Kidney epithelial cell (primary cell): ENCODE measurements around the gene SLC16A3. TPM values are rescaled to one million over a fixed set of nuclear protein-coding genes. Genes with fewer than 3 reads are reported as not detected.

Source experiments
- DNase-seq: peaks from one replicate; pipeline ENCODE4 v3.0.0-alpha.2; 2010; ENCODE audit warnings: low read depth
- H3K27me3 ChIP-seq: 2 replicates; pipeline ENCODE4 v1.6.0; 2011; ENCODE audit warnings: low read length; ENCODE audit not compliant: control insufficient read depth, insufficient read depth
- H3K36me3 ChIP-seq: 2 replicates; pipeline ENCODE4 v1.5.1; 2011; ENCODE audit warnings: low read length; ENCODE audit not compliant: control insufficient read depth, insufficient read depth
- H3K4me3 ChIP-seq: 2 replicates; pipeline ENCODE4 v1.5.1; 2011; ENCODE audit warnings: low read depth, mild to moderate bottlenecking, control low read depth, low read length
- CTCF ChIP-seq: IDR thresholded peaks from 2 replicates; pipeline ENCODE4 v1.5.1; 2011; ENCODE audit warnings: mild to moderate bottlenecking, moderate library complexity, low read length, control low read depth, inconsistent platforms; ENCODE audit not compliant: insufficient read depth, poor library complexity, severe bottlenecking
- total RNA-seq: library from RNA; depleted of rRNA; stranded (reverse); fragments of >200 nt; gene quantifications from 2 replicates; pipeline ENCODE4 v1.2.3, GENCODE V29; 2015

The SLC16A3 gene
- total RNA-seq, 1 donor from 2014 or later, result 83.4 TPM

DNA sequence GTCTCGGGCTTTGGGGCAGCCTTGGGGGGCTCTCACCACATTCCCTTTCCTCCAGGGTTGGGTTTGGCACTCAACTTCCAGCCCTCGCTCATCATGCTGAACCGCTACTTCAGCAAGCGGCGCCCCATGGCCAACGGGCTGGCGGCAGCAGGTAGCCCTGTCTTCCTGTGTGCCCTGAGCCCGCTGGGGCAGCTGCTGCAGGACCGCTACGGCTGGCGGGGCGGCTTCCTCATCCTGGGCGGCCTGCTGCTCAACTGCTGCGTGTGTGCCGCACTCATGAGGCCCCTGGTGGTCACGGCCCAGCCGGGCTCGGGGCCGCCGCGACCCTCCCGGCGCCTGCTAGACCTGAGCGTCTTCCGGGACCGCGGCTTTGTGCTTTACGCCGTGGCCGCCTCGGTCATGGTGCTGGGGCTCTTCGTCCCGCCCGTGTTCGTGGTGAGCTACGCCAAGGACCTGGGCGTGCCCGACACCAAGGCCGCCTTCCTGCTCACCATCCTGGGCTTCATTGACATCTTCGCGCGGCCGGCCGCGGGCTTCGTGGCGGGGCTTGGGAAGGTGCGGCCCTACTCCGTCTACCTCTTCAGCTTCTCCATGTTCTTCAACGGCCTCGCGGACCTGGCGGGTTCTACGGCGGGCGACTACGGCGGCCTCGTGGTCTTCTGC lies 8.4 kb downstream of the SLC16A3 start:
- Histone ChIP-seq H3K27me3 (no peaks in the 10 kb centered on the region), H3K4me3 (no peak overlapping the region), H3K36me3 (peaks cover 3% of the 10 kb centered on the region)
- DNase-seq, result no peak
- no peak for TF ChIP-seq CTCF

GRCh38 chr17:82237746-82238471 lies 9.1 kb downstream of the SLC16A3 start:
- no peak for DNase-seq
- Histone ChIP-seq H3K4me3 (no peak overlapping the region), H3K36me3 (peaks cover 3% of the 10 kb centered on the region), H3K27me3 (no peaks in the 10 kb centered on the region)
- TF ChIP-seq CTCF, result no peak

- Histone ChIP-seq H3K4me3 (no peak overlapping the region), H3K36me3 (peaks cover 5% of the 10 kb centered on the region), H3K27me3 (no peaks in the 10 kb centered on the region)
- no peak for TF ChIP-seq CTCF
- no peak for DNase-seq
These were observed 9.8 kb downstream of the SLC16A3 start for GRCh38 chr17:82238472-82239201.

GRCh38 chr17:82239401-82239925 lies 10.6 kb downstream of the SLC16A3 start:
- Histone ChIP-seq H3K4me3 (no peak overlapping the region), H3K36me3 (peaks cover 6% of the 10 kb centered on the region), H3K27me3 (no peaks in the 10 kb centered on the region)

GRCh38 chr17:82239926-82240505 lies 11.2 kb downstream of the SLC16A3 start:
- TF ChIP-seq CTCF, result no peak
- Histone ChIP-seq H3K36me3 (peaks cover 7% of the 10 kb centered on the region), H3K4me3 (no peak overlapping the region), H3K27me3 (no peaks in the 10 kb centered on the region)
- no peak for DNase-seq

More at GRCh38 chr17:82239401-82239925, 10.6 kb downstream of the SLC16A3 start:
- no peak for DNase-seq
- TF ChIP-seq CTCF, result no peak
